Adrenal gland (tissue), 5 donors: Measurements from ENCODE around the gene FTSJ3.

Experiments
- CTCF ChIP-seq, 6 experiments: fragments of 450-650 bp in 4 of 6; fragments of 200-600 bp in 2 of 6; sonication (generic) in 1 of 6; IDR thresholded peaks; 1 replicate in 5 of 6; 2 replicates in 1 of 6; pipeline versions ENCODE4 v1.5.1 to v1.8.0; 2016 to 2021; ENCODE audit warnings: antibody characterized with exemption in 6 of 6, mild to moderate bottlenecking in 2 of 6, moderate library complexity in 1 of 6
- POLR2A ChIP-seq, 2 donors: fragments of 450-650 bp; IDR thresholded peaks; one replicate each; pipeline ENCODE4 v1.6.1; 2017; ENCODE audit warnings: antibody characterized with exemption in 2 of 2, mild to moderate bottlenecking in 2 of 2, moderate library complexity in 1 of 2
- donor health status: DM: no; HTN: no; CAD: no.

DNA sequence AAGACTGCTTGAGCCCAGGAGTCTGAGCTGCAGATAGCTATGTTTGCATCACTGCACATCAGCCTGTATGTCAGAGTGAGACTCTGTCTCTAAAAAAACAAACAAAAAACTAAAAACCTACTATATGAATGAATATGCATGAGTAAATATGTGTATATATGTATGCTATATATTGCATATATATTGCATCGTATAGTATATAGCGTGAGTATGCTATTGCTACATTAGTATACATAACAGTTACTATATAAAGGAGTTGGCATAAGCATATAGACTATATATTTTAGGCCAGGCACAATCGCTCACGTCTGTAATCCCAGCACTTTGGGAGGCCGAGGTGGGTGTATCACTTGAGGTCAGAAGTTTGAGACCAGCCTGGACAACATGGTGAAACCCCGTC lies 37.4 kb downstream of the FTSJ3 start:
- no peak for TF ChIP-seq CTCF (IDR thresholded peaks at IDR 0.05)
- TF ChIP-seq POLR2A (IDR thresholded peaks at IDR 0.05): no peak
